WERI-Rb-1 (cell line): Measurements from ENCODE around the gene MS4A15.

Experiments
- DNase-seq: peaks from one replicate; pipeline ENCODE4 v3.0.0-alpha.2; 2020
- H3K27ac ChIP-seq: fragments of 250-450 bp; sonication (Bioruptor Pico); 2 replicates; pipeline ENCODE4 v1.5.1; 2020; ENCODE audit warnings: mild to moderate bottlenecking, moderate library complexity
- H3K27me3 ChIP-seq: fragments of 250-450 bp; sonication (Bioruptor Pico); 2 replicates; pipeline ENCODE4 v1.5.1; 2021; ENCODE audit warnings: mild to moderate bottlenecking, low read depth, moderate library complexity; ENCODE audit not compliant: insufficient read depth, severe bottlenecking
- H3K36me3 ChIP-seq: fragments of 250-450 bp; sonication (Bioruptor Pico); 2 replicates; pipeline ENCODE4 v1.5.1; 2020; ENCODE audit warnings: mild to moderate bottlenecking, moderate library complexity
- H3K4me3 ChIP-seq: 2 replicates; pipeline ENCODE4 v1.5.1; 2011; ENCODE audit warnings: low read depth, mild to moderate bottlenecking, control low read depth, low read length
- H3K9me3 ChIP-seq: fragments of 250-450 bp; sonication (Bioruptor Pico); 2 replicates; pipeline ENCODE4 v1.5.1; 2021; ENCODE audit warnings: mild to moderate bottlenecking, moderate library complexity; ENCODE audit not compliant: severe bottlenecking
- CTCF ChIP-seq: IDR thresholded peaks from 2 replicates; pipeline ENCODE4 v1.5.1; 2011; ENCODE audit warnings: low read depth, mild to moderate bottlenecking, control low read depth, inconsistent platforms, low read length

MS4A15 gene

GRCh38 chr11:60747359-60747873 is 9.3 kb upstream of the MS4A15 start:
- Histone ChIP-seq H3K9me3 (no peaks in the 10 kb centered on the region), H3K36me3 (no peaks in the 10 kb centered on the region), H3K27me3 (peaks cover 2% of the 10 kb centered on the region), H3K4me3 (no peak overlapping the region), H3K27ac (no peak overlapping the region)
- no peak for DNase-seq
- no peak for TF ChIP-seq CTCF

GRCh38 chr11:60748225-60748624 is 8.4 kb upstream of the MS4A15 start:
- H3K9me3 ChIP-seq: no peaks in the 10 kb centered on the region
- peaks cover 5% of the 10 kb centered on the region for H3K27me3 ChIP-seq
- DNase-seq: no peak
- no peaks in the 10 kb centered on the region for H3K36me3 ChIP-seq
- TF ChIP-seq CTCF: no peak
- H3K4me3 ChIP-seq: no peak overlapping the region
- H3K27ac ChIP-seq: no peak overlapping the region

GRCh38 chr11:60748821-60749220 is 7.8 kb upstream of the MS4A15 start:
- Histone ChIP-seq H3K36me3 (no peaks in the 10 kb centered on the region), H3K9me3 (no peaks in the 10 kb centered on the region), H3K27ac (no peak overlapping the region), H3K27me3 (peaks cover 8% of the 10 kb centered on the region), H3K4me3 (no peak overlapping the region)
- DNase-seq: no peak
- TF ChIP-seq CTCF: no peak

- no peaks in the 10 kb centered on the region for H3K9me3 ChIP-seq
- peaks cover 5% of the 10 kb centered on the region for H3K27me3 ChIP-seq
- DNase-seq: no peak
- H3K4me3 ChIP-seq: no peak overlapping the region
- H3K27ac ChIP-seq: no peak overlapping the region
- TF ChIP-seq CTCF: no peak
- no peaks in the 10 kb centered on the region for H3K36me3 ChIP-seq
These were observed 5.8 kb upstream of the MS4A15 start for GRCh38 chr11:60750911-60751310.

- no peak for DNase-seq
- no peak for TF ChIP-seq CTCF
- no peak overlapping the region for H3K27ac ChIP-seq
- no peaks in the 10 kb centered on the region for H3K9me3 ChIP-seq
- no peaks in the 10 kb centered on the region for H3K36me3 ChIP-seq
- no peak overlapping the region for H3K4me3 ChIP-seq
- peaks cover 5% of the 10 kb centered on the region for H3K27me3 ChIP-seq
These were observed 3.4 kb upstream of the MS4A15 start for GRCh38 chr11:60753309-60753708.

GRCh38 chr11:60754887-60755286 is 1.8 kb upstream of the MS4A15 start:
- H3K27me3 ChIP-seq: peaks cover 5% of the 10 kb centered on the region
- H3K27ac ChIP-seq: no peak overlapping the region
- DNase-seq: no peak
- TF ChIP-seq CTCF: no peak
- H3K9me3 ChIP-seq: no peaks in the 10 kb centered on the region
- no peaks in the 10 kb centered on the region for H3K36me3 ChIP-seq
- H3K4me3 ChIP-seq: no peak overlapping the region
